Measurements from ENCODE around the gene THTPA. TPM values are rescaled to one million over a fixed set of nuclear protein-coding genes. Genes with fewer than 3 reads are reported as not detected.

The THTPA gene
- total and polyA plus RNA-seq, 2 donors (not counting 1 experiment from before 2014, with no cell fraction given) = 17.0 to 21.4 TPM

GRCh38 chr14:23545740-23546365, 10.2 kb upstream of the THTPA start:
- H3K27ac Mint-ChIP-seq = no peak overlapping the region
- POLR2A ChIA-PET = no interaction called here
- Histone ChIP-seq H3K4me1 (ENCODE audit: control insufficient read depth in 2 of 2, insufficient read depth in 2 of 2, low read length in 2 of 2) (peaks cover 5 to 6% of the 10 kb centered on the region in 2 donors), H4K20me1 (ENCODE audit: control insufficient read depth, insufficient read depth, low read length, poor library complexity, severe bottlenecking) (no peaks in the 10 kb centered on the region), H3K27me3 (replicated peaks in 1 of 4; ENCODE audit: control extremely low read depth in 1 of 4, control insufficient read depth in 3 of 4, insufficient read depth in 4 of 4, low read length in 3 of 4) (peaks cover 0 to 18% (median 6%) of the 10 kb centered on the region in 4 experiments), H3K36me3 (replicated peaks in 1 of 2; ENCODE audit: control extremely low read depth in 1 of 2, control insufficient read depth in 1 of 2, extremely low read depth in 1 of 2, insufficient read depth in 2 of 2, low read length in 1 of 2) (no peaks in the 10 kb centered on the region), H3K4me3 (ENCODE audit: control extremely low read depth in 1 of 5, extremely low read depth in 1 of 5, insufficient read depth in 1 of 5, low read depth in 2 of 5, low read length in 4 of 5) (no peak overlapping the region), H3K27ac (ENCODE audit: low read length in 2 of 2) (no peak overlapping the region), H3K79me2 (ENCODE audit: control insufficient read depth, insufficient read depth, low read length) (no peaks in the 10 kb centered on the region), H3K4me2 (replicated peaks; ENCODE audit: low read depth, low read length, poor library complexity, severe bottlenecking) (no peak overlapping the region), H3K9ac (ENCODE audit: low read length) (no peak overlapping the region), H3K9me3 (ENCODE audit: control extremely low read depth in 1 of 3, control insufficient read depth in 2 of 3, insufficient read depth in 1 of 3, low read length in 2 of 3) (no peaks in the 10 kb centered on the region), H2AFZ (ENCODE audit: insufficient read depth, low read depth, low read length, poor library complexity, severe bottlenecking) (no peak overlapping the region)
- TF ChIP-seq CTCF (IDR thresholded peaks at IDR 0.05) (no peak), EZH2 (IDR thresholded peaks at IDR 0.05; ENCODE audit: borderline replicate concordance, insufficient read depth, low read depth, low read length, poor library complexity, severe bottlenecking) (no peak)
- H3K27me3 Mint-ChIP-seq = no peaks in the 10 kb centered on the region
- ATAC-seq (ENCODE audit: low read depth) (no peak), DNase-seq (no peak)
- WGBS (ENCODE audit: insufficient coverage) = 83% methylated on average over 4 of the region's 4 CpGs
- CTCF ChIA-PET = interaction anchor here (0.9 kb wide), 1 partner anchor 13 kb away, joined by 6 read pairs; no protein-coding TSS in a partner anchor
- intact Hi-C loops (cut with micrococcal nuclease) = no loop called here
- no peak overlapping the region for H3K4me3 Mint-ChIP-seq
- peaks cover under 1% of the 10 kb centered on the region for H3K4me1 Mint-ChIP-seq
- H3K9me3 Mint-ChIP-seq (ENCODE audit: insufficient read depth) = no peaks in the 10 kb centered on the region

DNA sequence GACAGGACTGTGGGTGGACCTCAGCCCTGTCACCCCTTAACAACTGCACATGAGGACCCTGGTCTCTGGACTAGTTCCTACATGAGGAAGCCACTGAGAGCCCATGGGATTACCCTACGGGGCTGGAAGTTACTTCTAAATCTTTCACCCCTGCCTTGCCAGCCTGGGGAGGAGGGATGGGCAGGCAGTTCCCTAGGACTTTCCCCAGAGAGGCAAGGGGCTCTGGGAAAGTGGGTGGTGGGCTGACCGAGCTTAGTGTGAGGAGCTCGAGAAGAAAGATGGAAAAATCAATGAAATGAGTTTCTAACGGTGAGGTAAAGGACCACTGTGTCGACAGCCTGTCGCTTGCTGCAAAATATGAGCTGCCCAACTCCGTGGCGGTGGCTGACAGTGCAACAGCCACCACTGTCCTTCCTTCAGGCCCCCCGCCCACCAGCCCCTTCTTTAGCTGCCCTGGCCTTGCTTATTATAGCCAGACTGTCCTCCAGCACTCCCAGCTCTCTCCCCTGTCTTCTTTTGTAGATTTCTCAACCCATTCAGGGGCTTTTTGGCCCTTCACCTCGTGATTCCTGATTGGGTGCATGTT, 9.5 kb upstream of the THTPA start:
- DNase-seq (no peak), ATAC-seq (ENCODE audit: low read depth) (no peak)
- Histone ChIP-seq H3K4me2 (replicated peaks; ENCODE audit: low read depth, low read length, poor library complexity, severe bottlenecking) (no peak overlapping the region), H3K9me3 (ENCODE audit: control extremely low read depth in 1 of 3, control insufficient read depth in 2 of 3, insufficient read depth in 1 of 3, low read length in 2 of 3) (no peaks in the 10 kb centered on the region), H2AFZ (ENCODE audit: insufficient read depth, low read depth, low read length, poor library complexity, severe bottlenecking) (no peak overlapping the region), H3K9ac (ENCODE audit: low read length) (no peak overlapping the region), H3K4me1 (ENCODE audit: control insufficient read depth in 2 of 2, insufficient read depth in 2 of 2, low read length in 2 of 2) (peaks cover 8 to 10% of the 10 kb centered on the region in 2 donors), H3K79me2 (ENCODE audit: control insufficient read depth, insufficient read depth, low read length) (no peaks in the 10 kb centered on the region), H3K36me3 (replicated peaks in 1 of 2; ENCODE audit: control extremely low read depth in 1 of 2, control insufficient read depth in 1 of 2, extremely low read depth in 1 of 2, insufficient read depth in 2 of 2, low read length in 1 of 2) (no peaks in the 10 kb centered on the region), H3K27me3 (replicated peaks in 1 of 4; ENCODE audit: control extremely low read depth in 1 of 4, control insufficient read depth in 3 of 4, insufficient read depth in 4 of 4, low read length in 3 of 4) (peaks cover 0 to 19% (median 7%) of the 10 kb centered on the region in 4 experiments), H3K27ac (ENCODE audit: low read length in 2 of 2) (no peak overlapping the region), H3K4me3 (ENCODE audit: control extremely low read depth in 1 of 5, extremely low read depth in 1 of 5, insufficient read depth in 1 of 5, low read depth in 2 of 5, low read length in 4 of 5) (no peak overlapping the region), H4K20me1 (ENCODE audit: control insufficient read depth, insufficient read depth, low read length, poor library complexity, severe bottlenecking) (no peaks in the 10 kb centered on the region)
- Mint-ChIP-seq H3K4me3 (no peak overlapping the region), H3K27ac (no peak overlapping the region), H3K27me3 (no peaks in the 10 kb centered on the region), H3K4me1 (peaks cover 6% of the 10 kb centered on the region), H3K9me3 (ENCODE audit: insufficient read depth) (no peaks in the 10 kb centered on the region)
- POLR2A ChIA-PET = no interaction called here
- 89% methylated on average over 8 of the region's 10 CpGs for WGBS (ENCODE audit: insufficient coverage)
- intact Hi-C loops (cut with micrococcal nuclease) = no loop called here
- CTCF ChIA-PET = interaction anchor here (0.9 kb wide), 1 partner anchor 12 kb away, joined by 6 read pairs; no protein-coding TSS in a partner anchor
- TF ChIP-seq CTCF (IDR thresholded peaks at IDR 0.05) = no peak
- no peak for TF ChIP-seq EZH2 (IDR thresholded peaks at IDR 0.05; ENCODE audit: borderline replicate concordance, insufficient read depth, low read depth, low read length, poor library complexity, severe bottlenecking)
